Measurements from ENCODE around the gene DDX20.

DNA sequence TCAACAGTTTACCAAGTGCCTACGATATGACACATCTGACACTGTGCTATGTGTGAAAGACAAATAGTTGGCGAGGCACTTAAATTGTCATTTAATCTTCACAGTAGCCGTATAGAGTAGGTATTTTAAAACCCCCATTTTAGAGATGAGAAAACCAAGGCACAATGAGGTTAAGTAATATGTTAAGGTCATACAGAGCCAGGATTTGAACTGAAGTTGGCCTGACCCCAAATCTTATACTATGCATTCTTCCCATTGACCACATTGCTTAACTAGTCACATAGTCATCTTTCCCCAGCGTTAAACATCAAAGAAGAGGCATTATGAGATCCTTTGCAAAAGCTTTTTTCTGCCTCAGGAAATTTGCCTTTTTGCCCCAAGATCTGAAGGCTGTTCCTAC, 20.4 kb upstream of the DDX20 start:
- TF ChIP-seq EZH2phosphoT487 (IDR thresholded peaks at IDR 0.05; ENCODE audit: borderline replicate concordance, low read length) (no peak), CTCF (IDR thresholded peaks at IDR 0.05; ENCODE audit: low read depth, low read length, poor library complexity, severe bottlenecking) (no peak)

Measured in DOHH2 (cell line).